BLaER1 treated with 17β-estradiol and CSF1 and Interleukin-3, amounts not matched to agents 10 nM and 100 nM (cell line): Measurements from ENCODE around the gene AHCTF1.
"Not testable (repeated sequence)": the region's sequence is repeated elsewhere in the genome, so short reads cannot be mapped to it uniquely, and the experiment has no call there.

Source experiments
- H3K27ac ChIP-seq, 11 experiments: shearing (Covaris generic); formaldehyde crosslinking; 2 replicates each; pipeline ENCODE4 v1.8.1; 2022
- H3K27me3 ChIP-seq, 11 experiments: shearing (Covaris generic); formaldehyde crosslinking; 2 replicates each; pipeline ENCODE4 v1.8.1; 2022
- H3K36me3 ChIP-seq, 11 experiments: shearing (Covaris generic); formaldehyde crosslinking; 2 replicates each; pipeline ENCODE4 v1.8.1; 2022
- H3K4me1 ChIP-seq, 10 experiments: shearing (Covaris generic); formaldehyde crosslinking; 2 replicates each; pipeline ENCODE4 v1.8.1; 2022
- H3K4me2 ChIP-seq, 11 experiments: shearing (Covaris generic); formaldehyde crosslinking; 2 replicates each; pipeline ENCODE4 v1.8.1; 2022
- H3K4me3 ChIP-seq, 10 experiments: shearing (Covaris generic); formaldehyde crosslinking; 2 replicates each; pipeline ENCODE4 v1.8.1; 2022
- H3K9ac ChIP-seq, 11 experiments: shearing (Covaris generic); formaldehyde crosslinking; 2 replicates each; pipeline ENCODE4 v1.8.1; 2022
- H3K9me3 ChIP-seq, 11 experiments: shearing (Covaris generic); formaldehyde crosslinking; replicated peaks in 1 of 11; 2 replicates each; pipeline ENCODE4 v1.8.1; 2022
- H4K20me1 ChIP-seq, 11 experiments: shearing (Covaris generic); formaldehyde crosslinking; 2 replicates each; pipeline ENCODE4 v1.8.1; 2022
- Cebpa-rat ChIP-seq, 11 experiments: shearing (Covaris generic); IDR thresholded peaks; 2 replicates each; pipeline ENCODE4 v1.8.1; 2022

Gene AHCTF1

GRCh38 chr1:246820666-246821065 is 111.1 kb downstream of the AHCTF1 start:
- H3K27ac ChIP-seq: peak overlapping the region in 6 of 11 experiments; percentile 2 to 63 (median 43); a peak in 7 of 22 replicates
- peaks cover 0 to 14% (median 8%) of the 10 kb centered on the region in 11 experiments; a peak in 12 of 22 replicates for H3K9me3 ChIP-seq
- no peaks in the 10 kb centered on the region for H3K27me3 ChIP-seq
- H3K9ac ChIP-seq: peak overlapping the region in 4 of 11 experiments; percentile 4 to 48 (median 18); a peak in 6 of 22 replicates
- H3K36me3 ChIP-seq: no peaks in the 10 kb centered on the region
- peak overlapping the region; percentile 15 to 89 (median 80) for H3K4me2 ChIP-seq
- no peaks in the 10 kb centered on the region for H4K20me1 ChIP-seq
- peaks cover 27 to 55% (median 43%) of the 10 kb centered on the region in 10 experiments for H3K4me1 ChIP-seq
- H3K4me3 ChIP-seq: peak overlapping the region in 2 of 10 experiments; percentile 0 to 17; a peak in 5 of 20 replicates
- no peak for TF ChIP-seq Cebpa-rat (IDR thresholded peaks at IDR 0.05)

- Histone ChIP-seq H3K4me1 (peaks cover 27 to 56% (median 50%) of the 10 kb centered on the region in 10 experiments), H3K9me3 (peaks cover 0 to 16% (median 8%) of the 10 kb centered on the region in 11 experiments; a peak in 12 of 22 replicates)
- not testable (repeated sequence) for H3K27me3 ChIP-seq, H3K4me3 ChIP-seq, H4K20me1 ChIP-seq, H3K36me3 ChIP-seq, H3K9ac ChIP-seq, H3K4me2 ChIP-seq, H3K27ac ChIP-seq
Measured at GRCh38 chr1:246817778-246818177, 114.0 kb downstream of the AHCTF1 start.

GRCh38 chr1:246815693-246816270 is 116.0 kb downstream of the AHCTF1 start:
- no peak for TF ChIP-seq Cebpa-rat (IDR thresholded peaks at IDR 0.05)
- Histone ChIP-seq H3K9ac (peak overlapping the region in 9 of 11 experiments; percentile 2 to 62 (median 41); a peak in 14 of 22 replicates), H3K27me3 (no peaks in the 10 kb centered on the region), H4K20me1 (no peaks in the 10 kb centered on the region), H3K4me2 (peak overlapping the region; percentile 53 to 83 (median 68)), H3K9me3 (peaks cover 0 to 16% (median 8%) of the 10 kb centered on the region in 11 experiments; a peak in 12 of 22 replicates), H3K4me1 (peaks cover 15 to 36% (median 30%) of the 10 kb centered on the region in 10 experiments), H3K27ac (peak overlapping the region in 9 of 11 experiments; percentile 23 to 73 (median 61); a peak in 17 of 22 replicates), H3K4me3 (peak overlapping the region in 1 of 10 experiments; percentile 6; a peak in 4 of 20 replicates), H3K36me3 (no peaks in the 10 kb centered on the region)

- Histone ChIP-seq H3K4me2 (peak overlapping the region in 5 of 11 experiments; percentile 58 to 78 (median 77); a peak in 6 of 22 replicates), H3K27me3 (no peaks in the 10 kb centered on the region)
- no peak for TF ChIP-seq Cebpa-rat (IDR thresholded peaks at IDR 0.05)
Measured at GRCh38 chr1:246814890-246815289, 116.9 kb downstream of the AHCTF1 start.

GRCh38 chr1:246813325-246813724 is 118.4 kb downstream of the AHCTF1 start:
- H3K9me3 ChIP-seq: peaks cover 0 to 16% (median 8%) of the 10 kb centered on the region in 11 experiments; a peak in 12 of 22 replicates
- H3K4me3 ChIP-seq, H3K9ac ChIP-seq, H3K4me2 ChIP-seq, H4K20me1 ChIP-seq, H3K36me3 ChIP-seq, H3K27ac ChIP-seq, H3K27me3 ChIP-seq: not testable (repeated sequence)
- peaks cover 9 to 21% (median 17%) of the 10 kb centered on the region in 10 experiments for H3K4me1 ChIP-seq

More at GRCh38 chr1:246814890-246815289, 116.9 kb downstream of the AHCTF1 start:
- no peaks in the 10 kb centered on the region for H3K36me3 ChIP-seq
- H3K27ac ChIP-seq: peak overlapping the region in 1 of 11 experiments; percentile 27; a peak in 1 of 22 replicates
- peaks cover 9 to 27% (median 21%) of the 10 kb centered on the region in 10 experiments for H3K4me1 ChIP-seq
- no peak overlapping the region for H3K9ac ChIP-seq
- H4K20me1 ChIP-seq: no peaks in the 10 kb centered on the region
- H3K9me3 ChIP-seq: peaks cover 0 to 16% (median 8%) of the 10 kb centered on the region in 11 experiments; a peak in 12 of 22 replicates
- no peak overlapping the region for H3K4me3 ChIP-seq

- Histone ChIP-seq H3K9ac (no peak overlapping the region), H3K36me3 (no peaks in the 10 kb centered on the region), H3K4me3 (no peak overlapping the region), H4K20me1 (no peaks in the 10 kb centered on the region), H3K4me1 (peaks cover 9 to 21% (median 17%) of the 10 kb centered on the region in 10 experiments), H3K27me3 (no peaks in the 10 kb centered on the region), H3K4me2 (no peak overlapping the region), H3K9me3 (peaks cover 0 to 10% (median 1%) of the 10 kb centered on the region in 11 experiments; a peak in 8 of 22 replicates), H3K27ac (no peak overlapping the region)
- no peak for TF ChIP-seq Cebpa-rat (IDR thresholded peaks at IDR 0.05)
Measured at GRCh38 chr1:246811985-246812384, 119.8 kb downstream of the AHCTF1 start.

GRCh38 chr1:246809473-246809872 is 122.3 kb downstream of the AHCTF1 start:
- Histone ChIP-seq H3K4me1 (no peaks in the 10 kb centered on the region), H3K27me3 (no peaks in the 10 kb centered on the region), H3K36me3 (no peaks in the 10 kb centered on the region), H3K9me3 (peaks cover 0 to 9% (median 0%) of the 10 kb centered on the region in 11 experiments; a peak in 3 of 22 replicates), H3K9ac (no peak overlapping the region), H3K27ac (no peak overlapping the region), H4K20me1 (no peaks in the 10 kb centered on the region), H3K4me2 (no peak overlapping the region), H3K4me3 (no peak overlapping the region)
- no peak for TF ChIP-seq Cebpa-rat (IDR thresholded peaks at IDR 0.05)

- peaks cover 22 to 36% (median 27%) of the 10 kb centered on the region in 11 experiments for H3K9me3 ChIP-seq
- H3K9ac ChIP-seq: no peak overlapping the region
- no peaks in the 10 kb centered on the region for H3K36me3 ChIP-seq
- no peaks in the 10 kb centered on the region for H4K20me1 ChIP-seq
- H3K27ac ChIP-seq: no peak overlapping the region
- no peak for TF ChIP-seq Cebpa-rat (IDR thresholded peaks at IDR 0.05)
- H3K4me3 ChIP-seq: no peak overlapping the region
- H3K27me3 ChIP-seq: no peaks in the 10 kb centered on the region
- peaks cover 0 to 3% (median 0%) of the 10 kb centered on the region in 10 experiments; a peak in 3 of 20 replicates for H3K4me1 ChIP-seq
- no peak overlapping the region for H3K4me2 ChIP-seq
Measured at GRCh38 chr1:246805135-246805716, 126.5 kb downstream of the AHCTF1 start.

- Histone ChIP-seq H3K36me3 (no peaks in the 10 kb centered on the region), H3K27ac (no peak overlapping the region), H3K9ac (no peak overlapping the region), H3K4me2 (no peak overlapping the region), H3K4me3 (no peak overlapping the region), H3K27me3 (no peaks in the 10 kb centered on the region), H3K9me3 (peaks cover 22 to 36% (median 27%) of the 10 kb centered on the region in 11 experiments), H3K4me1 (peaks cover 0 to 9% (median 0%) of the 10 kb centered on the region in 10 experiments; a peak in 4 of 20 replicates), H4K20me1 (no peaks in the 10 kb centered on the region)
- no peak for TF ChIP-seq Cebpa-rat (IDR thresholded peaks at IDR 0.05)
Measured at GRCh38 chr1:246803883-246804282, 127.9 kb downstream of the AHCTF1 start.
